HepG2 (cell line): ENCODE results near the gene INSR. TPM values are rescaled to one million over a fixed set of nuclear protein-coding genes. Genes with fewer than 3 reads are reported as not detected.
A peak's percentile ranks its signal among the peaks of the same experiment; 100 is the strongest.

Experiments used
- ARNT ChIP-seq: fragments of 450-650 bp; IDR thresholded peaks from 2 replicates; pipeline ENCODE4 v1.6.1; 2017
- EHMT2 ChIP-seq: fragments of 200-600 bp; sonication (generic); IDR thresholded peaks from 2 replicates; pipeline ENCODE4 v1.7.0; 2017; ENCODE audit warnings: antibody characterized with exemption, low read depth, low read length, borderline replicate concordance
- IKZF5 ChIP-seq: IDR thresholded peaks from 2 replicates; pipeline ENCODE4 v1.6.1; 2018; ENCODE audit warnings: missing genetic modification reagents, mild to moderate bottlenecking, missing compliant biosample characterization
- NPAS2 ChIP-seq: sonication (generic); formaldehyde crosslinking; IDR thresholded peaks from 2 replicates; pipeline ENCODE4 v1.8.0; 2022; ENCODE audit warnings: mild to moderate bottlenecking, missing genetic modification reagents, borderline replicate concordance
- PAXIP1 ChIP-seq: sonication (generic); formaldehyde crosslinking; conservative IDR thresholded peaks from 2 replicates; pipeline ENCODE4 v1.4.0; 2020; ENCODE audit warnings: mild to moderate bottlenecking, missing genetic modification reagents, moderate library complexity
- PBX2 ChIP-seq: IDR thresholded peaks from 2 replicates; pipeline ENCODE4 v1.6.1; 2016; ENCODE audit warnings: control low read depth
- SOX5 ChIP-seq: IDR thresholded peaks from 2 replicates; pipeline ENCODE4 v1.6.1; 2016; ENCODE audit warnings: borderline replicate concordance
- SRSF9 ChIP-seq: fragments of 200-400 bp; formaldehyde crosslinking; IDR thresholded peaks from 2 replicates; pipeline ENCODE4 v1.6.1; 2018; ENCODE audit warnings: borderline replicate concordance, mild to moderate bottlenecking, low read depth, low read length; ENCODE audit not compliant: insufficient read depth, poor library complexity, severe bottlenecking
- TARDBP ChIP-seq: sonication (generic); formaldehyde crosslinking; IDR thresholded peaks from 2 replicates; pipeline ENCODE4 v1.8.0; 2022; ENCODE audit warnings: mild to moderate bottlenecking, missing genetic modification reagents
- TBX2 ChIP-seq: sonication (generic); formaldehyde crosslinking; IDR thresholded peaks from 2 replicates; pipeline ENCODE4 v1.5.0; 2020; ENCODE audit warnings: missing genetic modification reagents, mild to moderate bottlenecking, borderline replicate concordance
- ZGPAT ChIP-seq: IDR thresholded peaks from 2 replicates; pipeline ENCODE4 v1.6.1; 2016; ENCODE audit warnings: mild to moderate bottlenecking
- ZNF234 ChIP-seq: sonication (generic); formaldehyde crosslinking; conservative IDR thresholded peaks from 2 replicates; pipeline ENCODE4 v1.5.1; 2020; ENCODE audit warnings: mild to moderate bottlenecking, missing genetic modification reagents
- ZNF326 ChIP-seq: sonication (generic); formaldehyde crosslinking; IDR thresholded peaks from 2 replicates; pipeline ENCODE4 v1.4.0; 2020; ENCODE audit warnings: missing genetic modification reagents, borderline replicate concordance
- ZNF749 ChIP-seq: sonication (generic); formaldehyde crosslinking; IDR thresholded peaks from 2 replicates; pipeline ENCODE4 v1.8.0; 2022; ENCODE audit warnings: mild to moderate bottlenecking, missing genetic modification reagents, moderate library complexity, borderline replicate concordance
- ZNF879 ChIP-seq: sonication (generic); formaldehyde crosslinking; IDR thresholded peaks from 2 replicates; pipeline ENCODE4 v1.8.1; 2023; ENCODE audit warnings: missing genetic modification reagents
- ZSCAN31 ChIP-seq: sonication (generic); formaldehyde crosslinking; IDR thresholded peaks from 2 replicates; pipeline ENCODE4 v1.5.0; 2020; ENCODE audit warnings: low read depth, mild to moderate bottlenecking, missing genetic modification reagents
- polyA plus RNA-seq, 8 experiments: library from polyadenylated mRNA; depleted of rRNA in 3 of 8; stranded (reverse) in 7 of 8; unstranded in 1 of 8; fragments of >200 nt; fragmentation: Illumina TruSeq in 4 of 8; extraction: Trizol in 4 of 8; gene quantifications; 2 replicates each; pipeline versions ENCODE4 v1.2.1 to v1.2.3, GENCODE V29; 2011 to 2016; ENCODE audit warnings: low read depth in 4 of 8, missing spikeins in 1 of 8, mixed read lengths in 1 of 8; ENCODE audit not compliant: insufficient read depth in 1 of 8
- total RNA-seq, 5 experiments: library from RNA; depleted of rRNA; stranded (reverse); fragments of >200 nt; fragmentation: Illumina TruSeq; extraction: Trizol; gene quantifications; 2 replicates each; pipeline ENCODE4 v1.2.3, GENCODE V29; 2016; ENCODE audit warnings: low read depth in 1 of 5
- TF ChIP-seq, protein P1 (sequence below): sonication (generic); formaldehyde crosslinking; IDR thresholded peaks from 2 replicates; pipeline ENCODE4 v1.5.0; 2020; ENCODE audit warnings: mild to moderate bottlenecking, missing genetic modification reagents, borderline replicate concordance

INSR gene
- total and polyA plus RNA-seq, 2 of the 13 experiments (the other 11 are each of a cell fraction or from before 2014, with no cell fraction given) = 24.2 to 29.8 TPM

DNA sequence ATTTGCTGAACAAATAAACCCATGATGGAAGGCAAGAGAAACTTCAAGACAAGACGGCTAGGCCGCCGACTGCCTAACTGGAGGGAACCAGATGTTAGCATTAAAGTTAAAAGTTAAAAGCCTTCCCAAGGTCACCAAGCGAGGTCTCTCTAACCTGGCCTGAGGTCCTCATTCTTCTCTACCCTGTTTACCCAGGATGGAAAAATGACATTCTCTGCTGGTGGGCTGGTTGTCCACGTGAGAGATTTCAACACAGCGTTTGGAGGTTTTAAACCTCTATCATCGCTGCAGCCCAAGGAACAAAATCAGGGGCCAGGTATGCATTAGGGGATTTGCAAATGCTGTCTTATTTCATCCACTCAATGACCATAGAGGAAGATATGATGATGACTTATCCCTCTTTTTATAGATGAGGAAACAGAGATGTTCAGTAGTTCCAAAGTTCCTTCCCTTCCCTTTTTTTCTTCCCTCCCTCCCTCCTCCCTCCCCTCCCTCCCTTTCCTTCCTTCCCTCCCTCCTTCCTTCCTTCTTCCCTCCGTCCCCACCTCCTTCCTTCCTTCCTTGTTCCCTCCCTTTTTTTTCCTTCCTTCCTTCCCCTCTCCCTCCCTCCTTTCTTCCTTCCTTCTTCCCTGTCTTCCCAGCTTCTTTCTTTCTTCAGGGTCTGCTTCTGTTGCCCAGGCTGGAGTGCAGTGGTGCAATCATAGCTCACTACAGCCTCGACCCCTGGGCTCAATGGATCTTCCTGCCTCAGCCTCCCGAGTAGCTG lies 79.7 kb downstream of the INSR start (continued):
- TF ChIP-seq SRSF9 = no peak
- TF ChIP-seq ZNF234 (CRISPR knock-in tag) = no peak
- TF ChIP-seq PBX2 (CRISPR knock-in tag) = no peak
- peak; percentile 58; the same call in 1 of the 2 replicates for TF ChIP-seq IKZF5 (CRISPR knock-in tag)
- TF ChIP-seq NPAS2 (CRISPR knock-in tag) = no peak
- TF ChIP-seq ARNT = no peak
- no peak for TF ChIP-seq ZNF749 (CRISPR knock-in tag)
- TF ChIP-seq ZGPAT = peak; percentile 85; the same call in 1 of the 2 replicates
- no peak for TF ChIP-seq EHMT2
- peak; percentile 84; the same call in 1 of the 2 replicates for TF ChIP-seq PAXIP1 (CRISPR knock-in tag)
- no peak for TF ChIP-seq ZSCAN31 (CRISPR knock-in tag)
- no peak for TF ChIP-seq ZNF879 (CRISPR knock-in tag)
- TF ChIP-seq TBX2 = peak; percentile 15; the same call in 1 of the 2 replicates
- peak; percentile 53; the same call in 1 of the 2 replicates for TF ChIP-seq TARDBP
- TF ChIP-seq SOX5 (CRISPR knock-in tag) = peak; percentile 85
- TF ChIP-seq ZNF326 (CRISPR knock-in tag) = no peak
- TF ChIP-seq, protein P1, sequence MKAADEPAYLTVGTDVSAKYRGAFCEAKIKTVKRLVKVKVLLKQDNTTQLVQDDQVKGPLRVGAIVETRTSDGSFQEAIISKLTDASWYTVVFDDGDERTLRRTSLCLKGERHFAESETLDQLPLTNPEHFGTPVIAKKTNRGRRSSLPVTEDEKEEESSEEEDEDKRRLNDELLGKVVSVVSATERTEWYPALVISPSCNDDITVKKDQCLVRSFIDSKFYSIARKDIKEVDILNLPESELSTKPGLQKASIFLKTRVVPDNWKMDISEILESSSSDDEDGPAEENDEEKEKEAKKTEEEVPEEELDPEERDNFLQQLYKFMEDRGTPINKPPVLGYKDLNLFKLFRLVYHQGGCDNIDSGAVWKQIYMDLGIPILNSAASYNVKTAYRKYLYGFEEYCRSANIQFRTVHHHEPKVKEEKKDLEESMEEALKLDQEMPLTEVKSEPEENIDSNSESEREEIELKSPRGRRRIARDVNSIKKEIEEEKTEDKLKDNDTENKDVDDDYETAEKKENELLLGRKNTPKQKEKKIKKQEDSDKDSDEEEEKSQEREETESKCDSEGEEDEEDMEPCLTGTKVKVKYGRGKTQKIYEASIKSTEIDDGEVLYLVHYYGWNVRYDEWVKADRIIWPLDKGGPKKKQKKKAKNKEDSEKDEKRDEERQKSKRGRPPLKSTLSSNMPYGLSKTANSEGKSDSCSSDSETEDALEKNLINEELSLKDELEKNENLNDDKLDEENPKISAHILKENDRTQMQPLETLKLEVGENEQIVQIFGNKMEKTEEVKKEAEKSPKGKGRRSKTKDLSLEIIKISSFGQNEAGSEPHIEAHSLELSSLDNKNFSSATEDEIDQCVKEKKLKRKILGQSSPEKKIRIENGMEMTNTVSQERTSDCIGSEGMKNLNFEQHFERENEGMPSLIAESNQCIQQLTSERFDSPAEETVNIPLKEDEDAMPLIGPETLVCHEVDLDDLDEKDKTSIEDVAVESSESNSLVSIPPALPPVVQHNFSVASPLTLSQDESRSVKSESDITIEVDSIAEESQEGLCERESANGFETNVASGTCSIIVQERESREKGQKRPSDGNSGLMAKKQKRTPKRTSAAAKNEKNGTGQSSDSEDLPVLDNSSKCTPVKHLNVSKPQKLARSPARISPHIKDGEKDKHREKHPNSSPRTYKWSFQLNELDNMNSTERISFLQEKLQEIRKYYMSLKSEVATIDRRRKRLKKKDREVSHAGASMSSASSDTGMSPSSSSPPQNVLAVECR (CRISPR knock-in tag) = peak; percentile 64; the same call in 1 of the 2 replicates
